ENCODE data around the gene SLC26A9.

DNA sequence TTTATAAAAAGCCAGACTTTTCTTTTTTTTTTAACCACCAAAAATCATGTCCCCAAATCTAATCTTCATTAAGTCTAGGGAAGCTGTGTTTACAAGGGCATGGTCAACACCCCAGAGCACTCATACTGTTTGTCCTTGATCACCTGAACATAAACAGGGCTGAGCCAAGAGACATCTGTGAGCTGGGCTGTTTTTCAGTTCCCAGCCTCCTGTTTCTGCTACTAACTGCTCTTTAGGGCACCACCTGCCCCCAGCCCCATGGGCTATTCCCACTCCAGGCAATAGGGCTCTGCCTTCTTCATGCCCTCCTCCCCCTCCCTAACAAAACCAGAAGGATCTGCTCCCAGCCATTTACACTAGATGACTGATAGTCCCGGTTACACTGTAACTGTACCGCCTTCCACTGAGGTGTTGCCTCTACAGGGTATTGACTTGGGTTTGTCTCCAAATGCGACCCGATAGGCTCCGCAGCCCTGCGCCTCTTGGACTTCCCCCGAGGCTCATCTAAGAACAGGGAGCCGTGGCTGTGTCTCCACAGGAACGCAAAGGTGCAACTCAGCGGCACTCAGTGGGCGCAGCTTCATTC, 11.7 kb upstream of the SLC26A9 start:
- TF ChIP-seq, protein P1, sequence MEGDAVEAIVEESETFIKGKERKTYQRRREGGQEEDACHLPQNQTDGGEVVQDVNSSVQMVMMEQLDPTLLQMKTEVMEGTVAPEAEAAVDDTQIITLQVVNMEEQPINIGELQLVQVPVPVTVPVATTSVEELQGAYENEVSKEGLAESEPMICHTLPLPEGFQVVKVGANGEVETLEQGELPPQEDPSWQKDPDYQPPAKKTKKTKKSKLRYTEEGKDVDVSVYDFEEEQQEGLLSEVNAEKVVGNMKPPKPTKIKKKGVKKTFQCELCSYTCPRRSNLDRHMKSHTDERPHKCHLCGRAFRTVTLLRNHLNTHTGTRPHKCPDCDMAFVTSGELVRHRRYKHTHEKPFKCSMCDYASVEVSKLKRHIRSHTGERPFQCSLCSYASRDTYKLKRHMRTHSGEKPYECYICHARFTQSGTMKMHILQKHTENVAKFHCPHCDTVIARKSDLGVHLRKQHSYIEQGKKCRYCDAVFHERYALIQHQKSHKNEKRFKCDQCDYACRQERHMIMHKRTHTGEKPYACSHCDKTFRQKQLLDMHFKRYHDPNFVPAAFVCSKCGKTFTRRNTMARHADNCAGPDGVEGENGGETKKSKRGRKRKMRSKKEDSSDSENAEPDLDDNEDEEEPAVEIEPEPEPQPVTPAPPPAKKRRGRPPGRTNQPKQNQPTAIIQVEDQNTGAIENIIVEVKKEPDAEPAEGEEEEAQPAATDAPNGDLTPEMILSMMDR (IDR thresholded peaks at IDR 0.05; ENCODE audit: borderline replicate concordance, extremely low read depth, low read length, poor library complexity, severe bottlenecking) = no peak
- TF ChIP-seq EZH2 (IDR thresholded peaks at IDR 0.05; ENCODE audit: borderline replicate concordance, low read depth, low read length, severe bottlenecking) = no peak

Measured in DND-41 (cell line).